ENCODE data around the gene IL36B. TPM values are rescaled to one million over a fixed set of nuclear protein-coding genes. Genes with fewer than 3 reads are reported as not detected.

The IL36B gene
- total and polyA plus RNA-seq, 9 of the 15 experiments (the other 6 are each of a cell fraction or from before 2014, with no cell fraction given) = not detected

DNA sequence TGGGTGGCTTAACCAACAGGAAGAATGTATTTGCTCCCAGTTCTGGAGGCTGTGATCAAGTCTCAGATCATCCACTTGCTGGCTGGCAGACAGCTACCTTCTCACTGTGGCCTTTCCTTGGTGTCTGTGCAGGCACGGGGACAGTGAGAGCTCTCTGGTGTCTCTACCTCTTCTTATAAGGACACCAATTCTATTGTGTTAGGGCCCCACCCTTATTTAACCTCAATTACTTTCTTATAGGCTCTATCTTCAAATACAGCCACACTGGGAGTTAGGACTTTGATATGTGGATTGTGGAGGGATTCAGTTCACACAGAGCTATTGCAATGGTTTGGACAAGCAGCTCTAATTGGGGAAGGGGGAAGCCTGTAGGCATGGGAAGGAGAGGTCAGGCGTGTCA lies 49.5 kb upstream of the IL36B start (continued):
- TF ChIP-seq MGA (IDR thresholded peaks at IDR 0.05) (no peak), ELF4 (CRISPR knock-in tag; IDR thresholded peaks at IDR 0.05) (no peak), ZNF384 (IDR thresholded peaks at IDR 0.05; ENCODE audit: low read depth, low read length) (no peak), ZC3H4 (CRISPR knock-in tag; IDR thresholded peaks at IDR 0.05; ENCODE audit: borderline replicate concordance) (no peak), ID3 (CRISPR knock-in tag; IDR thresholded peaks at IDR 0.05) (no peak), ID3 (tag; IDR thresholded peaks at IDR 0.05) (no peak), NCOA1 (IDR thresholded peaks at IDR 0.05; ENCODE audit: low read depth) (no peak), XRCC3 (IDR thresholded peaks at IDR 0.05) (no peak), ZNF551 (CRISPR knock-in tag; IDR thresholded peaks at IDR 0.05) (no peak), FOS (IDR thresholded peaks at IDR 0.05; ENCODE audit: extremely low read depth, insufficient read length) (no peak), MECOM (CRISPR knock-in tag; IDR thresholded peaks at IDR 0.05) (no peak), ZNF3 (CRISPR knock-in tag; IDR thresholded peaks at IDR 0.05) (no peak)
- TF ChIP-seq, protein P1, sequence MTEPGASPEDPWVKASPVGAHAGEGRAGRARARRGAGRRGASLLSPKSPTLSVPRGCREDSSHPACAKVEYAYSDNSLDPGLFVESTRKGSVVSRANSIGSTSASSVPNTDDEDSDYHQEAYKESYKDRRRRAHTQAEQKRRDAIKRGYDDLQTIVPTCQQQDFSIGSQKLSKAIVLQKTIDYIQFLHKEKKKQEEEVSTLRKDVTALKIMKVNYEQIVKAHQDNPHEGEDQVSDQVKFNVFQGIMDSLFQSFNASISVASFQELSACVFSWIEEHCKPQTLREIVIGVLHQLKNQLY (CRISPR knock-in tag; conservative IDR thresholded peaks at IDR 0.05) = no peak
